Measurements from ENCODE around the gene SERPINB2. TPM values are rescaled to one million over a fixed set of nuclear protein-coding genes. Genes with fewer than 3 reads are reported as not detected.

Gene SERPINB2
- total RNA-seq, 1 donor, result 0.72 TPM

DNA sequence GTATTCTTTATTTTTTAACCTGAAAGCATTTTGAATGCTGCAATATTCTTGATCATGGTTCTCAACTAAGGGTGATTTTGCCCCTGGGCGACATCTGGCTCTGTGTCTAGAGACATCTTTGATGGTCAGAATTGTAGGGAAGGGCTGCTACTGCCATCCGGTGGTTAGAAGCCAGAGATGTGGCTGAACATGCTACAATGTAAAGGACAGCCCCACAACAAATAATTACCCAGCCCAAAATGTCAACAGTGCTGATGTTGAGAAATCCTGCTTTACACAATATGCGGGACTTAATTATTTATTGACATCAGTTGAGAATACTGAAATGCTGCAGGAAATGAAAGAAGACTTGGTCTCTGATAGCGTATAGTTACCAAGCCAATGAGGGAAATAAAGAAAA lies 37.5 kb upstream of the SERPINB2 start:
- Histone ChIP-seq H3K4me3 (ENCODE audit: insufficient read depth, low read length) (no peak overlapping the region), H2AFZ (ENCODE audit: low read length) (no peak overlapping the region), H3K27ac (ENCODE audit: low read depth, low read length) (no peak overlapping the region), H3K4me1 (ENCODE audit: insufficient read depth, low read length) (no peaks in the 10 kb centered on the region), H3K79me2 (ENCODE audit: insufficient read depth, low read length) (no peaks in the 10 kb centered on the region), H4K20me1 (ENCODE audit: insufficient read depth, low read length) (no peaks in the 10 kb centered on the region), H3K4me2 (ENCODE audit: insufficient read depth, low read length) (no peak overlapping the region), H3K9me3 (ENCODE audit: low read depth, low read length) (no peaks in the 10 kb centered on the region), H3K36me3 (ENCODE audit: insufficient read depth, low read length) (no peaks in the 10 kb centered on the region), H3K27me3 (ENCODE audit: insufficient read depth, low read length) (peaks cover 12% of the 10 kb centered on the region)
- DNase-seq (ENCODE audit: insufficient read length, low spot score, missing footprints), result no peak
- TF ChIP-seq, protein P1, sequence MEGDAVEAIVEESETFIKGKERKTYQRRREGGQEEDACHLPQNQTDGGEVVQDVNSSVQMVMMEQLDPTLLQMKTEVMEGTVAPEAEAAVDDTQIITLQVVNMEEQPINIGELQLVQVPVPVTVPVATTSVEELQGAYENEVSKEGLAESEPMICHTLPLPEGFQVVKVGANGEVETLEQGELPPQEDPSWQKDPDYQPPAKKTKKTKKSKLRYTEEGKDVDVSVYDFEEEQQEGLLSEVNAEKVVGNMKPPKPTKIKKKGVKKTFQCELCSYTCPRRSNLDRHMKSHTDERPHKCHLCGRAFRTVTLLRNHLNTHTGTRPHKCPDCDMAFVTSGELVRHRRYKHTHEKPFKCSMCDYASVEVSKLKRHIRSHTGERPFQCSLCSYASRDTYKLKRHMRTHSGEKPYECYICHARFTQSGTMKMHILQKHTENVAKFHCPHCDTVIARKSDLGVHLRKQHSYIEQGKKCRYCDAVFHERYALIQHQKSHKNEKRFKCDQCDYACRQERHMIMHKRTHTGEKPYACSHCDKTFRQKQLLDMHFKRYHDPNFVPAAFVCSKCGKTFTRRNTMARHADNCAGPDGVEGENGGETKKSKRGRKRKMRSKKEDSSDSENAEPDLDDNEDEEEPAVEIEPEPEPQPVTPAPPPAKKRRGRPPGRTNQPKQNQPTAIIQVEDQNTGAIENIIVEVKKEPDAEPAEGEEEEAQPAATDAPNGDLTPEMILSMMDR (IDR thresholded peaks at IDR 0.05; ENCODE audit: extremely low read depth, low read depth, low read length), result peak; percentile 60

DNA sequence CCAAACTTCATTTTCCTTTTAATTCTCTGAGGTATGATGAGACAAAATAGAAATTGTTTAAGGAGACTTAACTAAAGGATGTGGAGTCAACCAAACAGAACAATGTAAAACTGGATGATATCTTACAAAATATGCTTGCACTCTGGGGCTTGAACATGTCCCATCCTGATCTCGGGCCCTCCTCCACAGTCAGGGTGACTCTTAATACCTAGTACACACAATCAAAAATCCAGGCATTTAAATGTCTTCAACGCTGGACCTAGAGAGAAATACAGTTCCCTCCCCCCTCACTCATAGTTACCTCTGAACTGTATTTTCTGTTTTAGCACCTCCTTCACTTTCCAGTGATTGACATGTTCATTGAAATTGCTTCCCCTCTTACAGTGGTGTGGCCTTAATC lies 36.9 kb upstream of the SERPINB2 start:
- Histone ChIP-seq H3K36me3 (ENCODE audit: insufficient read depth, low read length) (no peaks in the 10 kb centered on the region), H3K4me1 (ENCODE audit: insufficient read depth, low read length) (no peaks in the 10 kb centered on the region), H3K4me2 (ENCODE audit: insufficient read depth, low read length) (no peak overlapping the region), H3K9me3 (ENCODE audit: low read depth, low read length) (no peaks in the 10 kb centered on the region), H3K4me3 (ENCODE audit: insufficient read depth, low read length) (no peak overlapping the region), H3K27ac (ENCODE audit: low read depth, low read length) (no peak overlapping the region), H3K79me2 (ENCODE audit: insufficient read depth, low read length) (no peaks in the 10 kb centered on the region), H3K27me3 (ENCODE audit: insufficient read depth, low read length) (peaks cover 12% of the 10 kb centered on the region), H2AFZ (ENCODE audit: low read length) (no peak overlapping the region), H4K20me1 (ENCODE audit: insufficient read depth, low read length) (no peaks in the 10 kb centered on the region)
- DNase-seq (ENCODE audit: insufficient read length, low spot score, missing footprints), result no peak
- TF ChIP-seq, protein P1 (IDR thresholded peaks at IDR 0.05; ENCODE audit: extremely low read depth, low read depth, low read length), result no peak

DNA sequence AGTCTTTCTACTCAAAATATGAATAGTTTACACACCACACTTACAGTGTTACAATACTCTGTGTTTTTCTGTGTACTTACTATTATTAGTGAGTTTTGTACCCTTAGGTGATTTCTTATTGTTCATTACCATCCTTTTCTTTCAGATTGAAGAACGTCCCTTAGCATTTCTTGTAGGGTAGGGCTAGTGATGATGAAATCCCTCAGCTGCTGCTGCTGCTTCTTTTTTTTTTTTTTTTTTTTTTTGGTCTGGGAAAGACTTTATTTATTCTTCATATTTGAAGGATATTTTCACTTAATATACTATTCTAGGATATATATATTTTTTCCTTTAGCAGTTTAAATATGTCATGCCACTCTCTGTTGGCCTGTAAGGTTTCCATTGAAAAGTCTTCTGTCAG lies 29.0 kb upstream of the SERPINB2 start:
- DNase-seq (ENCODE audit: insufficient read length, low spot score, missing footprints), result no peak
- H2AFZ ChIP-seq (ENCODE audit: low read length), result no peak overlapping the region
- H3K4me3 ChIP-seq (ENCODE audit: insufficient read depth, low read length), result no peak overlapping the region
- H3K9me3 ChIP-seq (ENCODE audit: low read depth, low read length), result no peaks in the 10 kb centered on the region
- no peaks in the 10 kb centered on the region for H3K36me3 ChIP-seq (ENCODE audit: insufficient read depth, low read length)
- H4K20me1 ChIP-seq (ENCODE audit: insufficient read depth, low read length), result no peaks in the 10 kb centered on the region
- no peak overlapping the region for H3K4me2 ChIP-seq (ENCODE audit: insufficient read depth, low read length)
- TF ChIP-seq, protein P1 (IDR thresholded peaks at IDR 0.05; ENCODE audit: extremely low read depth, low read depth, low read length), result no peak
- no peak overlapping the region for H3K27ac ChIP-seq (ENCODE audit: low read depth, low read length)
- no peaks in the 10 kb centered on the region for H3K79me2 ChIP-seq (ENCODE audit: insufficient read depth, low read length)
- no peaks in the 10 kb centered on the region for H3K4me1 ChIP-seq (ENCODE audit: insufficient read depth, low read length)
- H3K27me3 ChIP-seq (ENCODE audit: insufficient read depth, low read length), result peaks cover 2% of the 10 kb centered on the region

DNA sequence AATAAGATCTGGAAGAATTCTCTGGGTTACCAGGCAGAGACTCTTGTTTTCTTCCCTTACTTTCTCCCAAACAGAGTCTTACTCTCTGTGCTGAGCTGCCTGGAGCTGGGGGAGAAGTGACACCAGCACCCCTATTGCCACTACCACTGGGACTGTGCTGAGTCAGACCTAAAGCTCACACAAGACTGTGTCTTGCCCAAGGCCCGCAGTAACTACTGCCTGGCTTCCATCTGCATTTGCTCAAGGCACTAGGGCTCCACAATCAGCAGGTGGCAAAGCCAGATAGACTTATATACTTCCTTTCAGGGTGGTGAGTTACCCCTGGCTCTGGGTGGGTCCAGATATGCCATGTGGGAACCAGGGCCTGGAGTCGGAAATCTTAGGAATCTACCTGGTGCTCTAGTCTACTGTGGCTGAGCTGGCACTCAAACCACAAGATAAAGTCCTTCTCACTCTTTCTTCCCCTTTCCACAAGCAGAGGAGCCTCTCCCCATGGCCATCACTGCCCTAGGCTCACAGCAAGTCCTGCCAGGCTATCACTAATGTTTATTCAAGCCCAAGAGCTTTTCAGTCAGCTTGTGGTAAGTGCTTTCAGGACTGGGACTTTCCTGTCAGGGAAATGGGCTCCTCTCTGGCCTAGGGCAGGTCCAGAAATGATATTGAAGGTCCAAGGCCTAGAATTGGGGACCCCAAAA lies 27.6 kb upstream of the SERPINB2 start:
- Histone ChIP-seq H3K27me3 (ENCODE audit: insufficient read depth, low read length) (peaks cover 2% of the 10 kb centered on the region), H3K4me1 (ENCODE audit: insufficient read depth, low read length) (no peaks in the 10 kb centered on the region), H3K27ac (ENCODE audit: low read depth, low read length) (no peak overlapping the region), H3K79me2 (ENCODE audit: insufficient read depth, low read length) (no peaks in the 10 kb centered on the region), H2AFZ (ENCODE audit: low read length) (no peak overlapping the region), H3K36me3 (ENCODE audit: insufficient read depth, low read length) (no peaks in the 10 kb centered on the region), H4K20me1 (ENCODE audit: insufficient read depth, low read length) (no peaks in the 10 kb centered on the region), H3K9me3 (ENCODE audit: low read depth, low read length) (no peaks in the 10 kb centered on the region), H3K4me2 (ENCODE audit: insufficient read depth, low read length) (no peak overlapping the region), H3K4me3 (ENCODE audit: insufficient read depth, low read length) (no peak overlapping the region)
- no peak for DNase-seq (ENCODE audit: insufficient read length, low spot score, missing footprints)
- TF ChIP-seq, protein P1 (IDR thresholded peaks at IDR 0.05; ENCODE audit: extremely low read depth, low read depth, low read length), result no peak
